ENCODE results near the gene DNAH5.
A peak's percentile ranks its signal among the peaks of the same experiment; 100 is the strongest.
"Not testable (repeated sequence)": the region's sequence is repeated elsewhere in the genome, so short reads cannot be mapped to it uniquely, and the experiment has no call there.

Gene DNAH5

GRCh38 chr5:13985731-13986418, 41.4 kb upstream of the DNAH5 start:
- TF ChIP-seq CTCF (conservative IDR thresholded peaks at IDR 0.05) (no peak), ZFX (IDR thresholded peaks at IDR 0.05) (no peak)
- H3K27ac ChIP-seq, result no peak overlapping the region

- H3K27ac ChIP-seq, result not testable (repeated sequence)
These were observed 40.4 kb upstream of the DNAH5 start for GRCh38 chr5:13984888-13985287.

- no peak overlapping the region for H3K27ac ChIP-seq
- TF ChIP-seq ZFX (IDR thresholded peaks at IDR 0.05), result no peak
- TF ChIP-seq CTCF (conservative IDR thresholded peaks at IDR 0.05), result peak; percentile 81
These were observed 32.7 kb upstream of the DNAH5 start for GRCh38 chr5:13976867-13977830.

- TF ChIP-seq ZFX (IDR thresholded peaks at IDR 0.05), result no peak
- no peak for TF ChIP-seq CTCF (conservative IDR thresholded peaks at IDR 0.05)
- no peak overlapping the region for H3K27ac ChIP-seq
These were observed 31.7 kb upstream of the DNAH5 start for GRCh38 chr5:13976223-13976622.

- TF ChIP-seq ZFX (IDR thresholded peaks at IDR 0.05) (no peak), CTCF (conservative IDR thresholded peaks at IDR 0.05) (no peak)
These were observed 30.8 kb upstream of the DNAH5 start for GRCh38 chr5:13975246-13975645.

GRCh38 chr5:13973724-13974123, 29.2 kb upstream of the DNAH5 start:
- TF ChIP-seq ZFX (IDR thresholded peaks at IDR 0.05), result no peak
- no peak for TF ChIP-seq CTCF (conservative IDR thresholded peaks at IDR 0.05)
- no peak overlapping the region for H3K27ac ChIP-seq

More at GRCh38 chr5:13975246-13975645, 30.8 kb upstream of the DNAH5 start:
- H3K27ac ChIP-seq, result no peak overlapping the region

- no peak overlapping the region for H3K27ac ChIP-seq
- TF ChIP-seq CTCF (conservative IDR thresholded peaks at IDR 0.05) (no peak), ZFX (IDR thresholded peaks at IDR 0.05) (no peak)
These were observed 27.5 kb upstream of the DNAH5 start for GRCh38 chr5:13972029-13972428.

Data from C4-2B (cell line).